Measurements from ENCODE around the gene JMJD1C.

DNA sequence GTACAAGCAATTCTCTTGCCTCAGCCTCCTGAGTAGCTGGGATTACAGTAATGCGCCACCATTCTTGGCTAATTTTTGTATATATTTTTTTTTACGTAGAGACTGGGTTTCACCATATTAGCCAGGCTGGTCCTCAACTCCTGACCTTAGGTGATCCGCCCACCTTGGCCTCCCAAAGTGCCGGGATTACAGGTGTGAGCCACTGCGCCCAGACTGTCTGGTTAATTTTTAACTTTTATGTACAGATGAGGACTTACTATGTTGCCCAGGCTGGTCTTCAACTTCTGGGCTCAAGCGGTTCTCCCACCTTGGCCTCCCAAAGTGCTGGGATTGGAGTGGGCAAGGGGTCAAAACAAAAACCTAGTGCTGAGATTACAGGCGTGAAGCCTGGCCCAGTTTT is 101.8 kb downstream of the JMJD1C start:
- TF ChIP-seq POLR2A (IDR thresholded peaks at IDR 0.05), result no peak
- TF ChIP-seq, protein P1, sequence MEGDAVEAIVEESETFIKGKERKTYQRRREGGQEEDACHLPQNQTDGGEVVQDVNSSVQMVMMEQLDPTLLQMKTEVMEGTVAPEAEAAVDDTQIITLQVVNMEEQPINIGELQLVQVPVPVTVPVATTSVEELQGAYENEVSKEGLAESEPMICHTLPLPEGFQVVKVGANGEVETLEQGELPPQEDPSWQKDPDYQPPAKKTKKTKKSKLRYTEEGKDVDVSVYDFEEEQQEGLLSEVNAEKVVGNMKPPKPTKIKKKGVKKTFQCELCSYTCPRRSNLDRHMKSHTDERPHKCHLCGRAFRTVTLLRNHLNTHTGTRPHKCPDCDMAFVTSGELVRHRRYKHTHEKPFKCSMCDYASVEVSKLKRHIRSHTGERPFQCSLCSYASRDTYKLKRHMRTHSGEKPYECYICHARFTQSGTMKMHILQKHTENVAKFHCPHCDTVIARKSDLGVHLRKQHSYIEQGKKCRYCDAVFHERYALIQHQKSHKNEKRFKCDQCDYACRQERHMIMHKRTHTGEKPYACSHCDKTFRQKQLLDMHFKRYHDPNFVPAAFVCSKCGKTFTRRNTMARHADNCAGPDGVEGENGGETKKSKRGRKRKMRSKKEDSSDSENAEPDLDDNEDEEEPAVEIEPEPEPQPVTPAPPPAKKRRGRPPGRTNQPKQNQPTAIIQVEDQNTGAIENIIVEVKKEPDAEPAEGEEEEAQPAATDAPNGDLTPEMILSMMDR (IDR thresholded peaks at IDR 0.05), result no peak
